ENCODE results near the gene TUNAR. TPM values are rescaled to one million over a fixed set of nuclear protein-coding genes. Genes with fewer than 3 reads are reported as not detected.

The TUNAR gene
- total RNA-seq, 2 donors from 2014 or later = 26.2 to 30.0 TPM

- no peak for TF ChIP-seq CTCF (conservative IDR thresholded peaks at IDR 0.05)
- H3K4me1 ChIP-seq (ENCODE audit: control insufficient read depth, insufficient read depth, low read length) = no peaks in the 10 kb centered on the region
- H3K4me3 ChIP-seq (ENCODE audit: low read length) = no peak overlapping the region
- DNase-seq = no peak
- H3K27ac ChIP-seq (ENCODE audit: low read depth, low read length) = no peak overlapping the region
- H3K4me3 Mint-ChIP-seq = no peak overlapping the region
- no peaks in the 10 kb centered on the region for H3K9me3 ChIP-seq (ENCODE audit: control insufficient read depth, low read length)
- no peak overlapping the region for H3K9ac ChIP-seq (ENCODE audit: extremely low read depth, low read length, poor library complexity, severe bottlenecking)
- no peaks in the 10 kb centered on the region for H3K36me3 ChIP-seq (ENCODE audit: control insufficient read depth, insufficient read depth, low read length)
- H3K4me1 Mint-ChIP-seq = no peaks in the 10 kb centered on the region
- 100% methylated on average over 1 of the region's 1 CpG; no CpG with 5 or more reads in 1 of the 2 experiments for WGBS, 2 experiments (ENCODE audit: insufficient coverage in 1 of 2, insufficient read length in 1 of 2)
- no peaks in the 10 kb centered on the region for H3K9me3 Mint-ChIP-seq
- H3K36me3 Mint-ChIP-seq (ENCODE audit: low read depth) = no peaks in the 10 kb centered on the region
- no peaks in the 10 kb centered on the region for H3K27me3 ChIP-seq (ENCODE audit: control insufficient read depth, insufficient read depth, low read length, poor library complexity, severe bottlenecking)
- H3K27ac Mint-ChIP-seq = no peak overlapping the region
- H3K27me3 Mint-ChIP-seq (ENCODE audit: insufficient read depth) = peaks cover 7% of the 10 kb centered on the region
Measured at GRCh38 chr14:95841668-95842067, 35.0 kb upstream of the TUNAR start.

GRCh38 chr14:95849761-95850160, 26.9 kb upstream of the TUNAR start:
- Histone ChIP-seq H3K9me3 (ENCODE audit: control insufficient read depth, low read length) (no peaks in the 10 kb centered on the region), H3K36me3 (ENCODE audit: control insufficient read depth, insufficient read depth, low read length) (no peaks in the 10 kb centered on the region), H3K4me1 (ENCODE audit: control insufficient read depth, insufficient read depth, low read length) (peaks cover 3% of the 10 kb centered on the region), H3K9ac (ENCODE audit: extremely low read depth, low read length, poor library complexity, severe bottlenecking) (no peak overlapping the region), H3K4me3 (ENCODE audit: low read length) (no peak overlapping the region), H3K27me3 (ENCODE audit: control insufficient read depth, insufficient read depth, low read length, poor library complexity, severe bottlenecking) (no peaks in the 10 kb centered on the region), H3K27ac (ENCODE audit: low read depth, low read length) (no peak overlapping the region)
- peaks cover 13% of the 10 kb centered on the region for H3K4me1 Mint-ChIP-seq
- H3K27me3 Mint-ChIP-seq (ENCODE audit: insufficient read depth) = peaks cover 2% of the 10 kb centered on the region
- WGBS, 2 experiments (ENCODE audit: insufficient coverage in 1 of 2, insufficient read length in 1 of 2) = 62 to 89% methylated on average over 3 of the region's 3 CpGs
- H3K36me3 Mint-ChIP-seq (ENCODE audit: low read depth) = no peaks in the 10 kb centered on the region
- no peaks in the 10 kb centered on the region for H3K9me3 Mint-ChIP-seq
- peak; percentile 58 for DNase-seq
- TF ChIP-seq CTCF (conservative IDR thresholded peaks at IDR 0.05) = no peak
- H3K27ac Mint-ChIP-seq = no peak overlapping the region
- H3K4me3 Mint-ChIP-seq = no peak overlapping the region

GRCh38 chr14:95850429-95850828, 26.2 kb upstream of the TUNAR start:
- peaks cover 2% of the 10 kb centered on the region for H3K27me3 Mint-ChIP-seq (ENCODE audit: insufficient read depth)
- H3K9me3 Mint-ChIP-seq = no peaks in the 10 kb centered on the region
- Histone ChIP-seq H3K9me3 (ENCODE audit: control insufficient read depth, low read length) (no peaks in the 10 kb centered on the region), H3K27me3 (ENCODE audit: control insufficient read depth, insufficient read depth, low read length, poor library complexity, severe bottlenecking) (no peaks in the 10 kb centered on the region), H3K27ac (ENCODE audit: low read depth, low read length) (no peak overlapping the region), H3K9ac (ENCODE audit: extremely low read depth, low read length, poor library complexity, severe bottlenecking) (no peak overlapping the region), H3K36me3 (ENCODE audit: control insufficient read depth, insufficient read depth, low read length) (no peaks in the 10 kb centered on the region), H3K4me3 (ENCODE audit: low read length) (no peak overlapping the region), H3K4me1 (ENCODE audit: control insufficient read depth, insufficient read depth, low read length) (peaks cover 3% of the 10 kb centered on the region)
- peak; percentile 39 for TF ChIP-seq CTCF (conservative IDR thresholded peaks at IDR 0.05)
- H3K4me1 Mint-ChIP-seq = peaks cover 13% of the 10 kb centered on the region
- H3K27ac Mint-ChIP-seq = no peak overlapping the region
- DNase-seq = no peak
- H3K36me3 Mint-ChIP-seq (ENCODE audit: low read depth) = no peaks in the 10 kb centered on the region
- no peak overlapping the region for H3K4me3 Mint-ChIP-seq
- 69 to 76% methylated on average over 4 of the region's 4 CpGs for WGBS, 2 experiments (ENCODE audit: insufficient coverage in 1 of 2, insufficient read length in 1 of 2)

Data from endodermal cell (in vitro differentiated cells).